GM21390 (cell line): ENCODE results near the gene NOP9.

Source experiments
- ATAC-seq: cut with Tn5 transposase; IDR thresholded peaks from one replicate; pipeline ENCODE4 v1.9.1; 2021; ENCODE audit not compliant: unreplicated experiment

The NOP9 gene

GRCh38 chr14:24299255-24300191 is at the start of gene NOP9, which contains the start of gene DHRS1:
Gene NOP9 (plus strand): TSS chr14:24299850. CDS start chr14:24299955, 105 bp downstream.
Gene DHRS1 (minus strand): TSS chr14:24299780. CDS start chr14:24299106, 674 bp downstream.
- ATAC-seq = peak; percentile 62

GRCh38 chr14:24250354-24250753 is 49.3 kb upstream of the NOP9 start:
- no peak for ATAC-seq

- no peak for ATAC-seq
Observed at GRCh38 chr14:24251880-24252288, 47.8 kb upstream of the NOP9 start.

GRCh38 chr14:24252289-24253124 is 47.1 kb upstream of the NOP9 start:
- no peak for ATAC-seq

GRCh38 chr14:24253936-24254335 is 45.7 kb upstream of the NOP9 start:
- no peak for ATAC-seq

GRCh38 chr14:24254630-24255392 is 44.8 kb upstream of the NOP9 start:
- ATAC-seq = no peak

- no peak for ATAC-seq
Observed at GRCh38 chr14:24255438-24255837, 44.2 kb upstream of the NOP9 start.

- no peak for ATAC-seq
Observed at GRCh38 chr14:24255931-24256711, 43.5 kb upstream of the NOP9 start.

- no peak for ATAC-seq
Observed at GRCh38 chr14:24256960-24257359, 42.7 kb upstream of the NOP9 start.

GRCh38 chr14:24258119-24258518 is 41.5 kb upstream of the NOP9 start:
- no peak for ATAC-seq

- ATAC-seq = no peak
Observed at GRCh38 chr14:24258548-24259265, 40.9 kb upstream of the NOP9 start.

GRCh38 chr14:24259282-24260025 is 40.2 kb upstream of the NOP9 start:
- ATAC-seq = no peak

- ATAC-seq = no peak
Observed at GRCh38 chr14:24260026-24260779, 39.4 kb upstream of the NOP9 start.

- no peak for ATAC-seq
Observed at GRCh38 chr14:24260780-24261157, 38.9 kb upstream of the NOP9 start.

- no peak for ATAC-seq
Observed at GRCh38 chr14:24261256-24261968, 38.2 kb upstream of the NOP9 start.

GRCh38 chr14:24261969-24262327 is 37.7 kb upstream of the NOP9 start:
- ATAC-seq = no peak
